Measurements from ENCODE around the gene DMRTA2.

DMRTA2 gene

DNA sequence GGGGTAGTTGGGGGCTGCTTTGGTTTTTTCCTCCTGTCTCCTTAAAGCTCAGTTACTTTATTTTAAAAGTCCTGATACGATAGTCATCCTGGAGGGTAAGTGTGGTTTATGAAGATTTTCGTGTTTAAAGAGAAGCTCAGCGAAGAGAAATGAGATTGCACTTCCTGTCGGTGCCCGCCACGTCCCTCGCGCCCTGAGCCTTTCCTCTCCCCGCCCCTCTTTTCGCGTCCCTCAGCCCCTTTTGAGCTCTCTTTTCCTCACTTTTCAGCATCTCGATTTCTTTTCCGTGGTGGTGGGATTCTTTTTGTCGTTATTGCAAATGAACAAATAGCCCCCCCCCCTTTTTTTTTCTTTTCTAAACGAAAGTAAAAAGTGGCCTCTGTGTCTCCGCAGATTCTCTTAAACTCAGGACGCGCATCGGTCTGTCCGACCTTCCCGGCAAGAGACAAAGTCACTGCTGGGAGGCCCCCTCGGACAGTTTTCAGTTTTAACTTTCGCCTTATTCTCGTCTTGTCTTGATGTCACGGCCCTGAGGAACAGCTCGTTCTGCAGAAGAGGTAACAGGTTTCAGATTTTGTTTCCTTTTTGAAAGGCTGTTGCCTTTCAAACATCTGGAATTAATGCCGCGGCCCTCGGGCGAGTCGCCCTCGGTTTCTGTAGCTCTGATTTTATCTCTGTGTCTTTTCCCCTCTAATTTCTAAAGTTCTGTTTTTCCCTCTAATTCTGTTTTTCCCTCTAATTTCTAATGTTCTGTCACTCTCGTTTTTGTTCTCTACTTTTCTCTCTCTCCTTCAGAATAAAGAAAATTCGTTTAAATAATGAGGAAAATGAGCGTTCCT is 1.0 kb upstream of the DMRTA2 start:
- DNase-seq (ENCODE audit: low spot score) = no peak

GRCh38 chr1:50423670-50424000 is 392 bp upstream of the DMRTA2 start:
- DNase-seq (ENCODE audit: low spot score) = no peak

DNA sequence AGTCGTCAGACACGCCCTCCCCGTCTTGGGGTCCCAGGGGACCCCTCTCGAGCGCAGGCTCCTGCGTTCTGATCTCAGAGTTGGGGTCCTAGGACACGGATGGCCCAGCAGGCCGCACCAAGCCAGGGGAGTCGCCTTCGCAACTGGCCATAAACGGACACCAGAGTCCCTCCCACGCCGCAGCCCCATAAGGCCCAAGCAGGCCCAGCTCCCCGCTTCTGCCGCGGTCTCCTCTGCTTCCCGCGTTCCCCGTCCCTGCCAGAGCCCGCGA is 633 bp downstream of the DMRTA2 start:
- no peak for DNase-seq (ENCODE audit: low spot score)

- no peak for DNase-seq (ENCODE audit: low spot score)
These were observed 1.2 kb downstream of the DMRTA2 start for GRCh38 chr1:50421768-50422674.

DNA sequence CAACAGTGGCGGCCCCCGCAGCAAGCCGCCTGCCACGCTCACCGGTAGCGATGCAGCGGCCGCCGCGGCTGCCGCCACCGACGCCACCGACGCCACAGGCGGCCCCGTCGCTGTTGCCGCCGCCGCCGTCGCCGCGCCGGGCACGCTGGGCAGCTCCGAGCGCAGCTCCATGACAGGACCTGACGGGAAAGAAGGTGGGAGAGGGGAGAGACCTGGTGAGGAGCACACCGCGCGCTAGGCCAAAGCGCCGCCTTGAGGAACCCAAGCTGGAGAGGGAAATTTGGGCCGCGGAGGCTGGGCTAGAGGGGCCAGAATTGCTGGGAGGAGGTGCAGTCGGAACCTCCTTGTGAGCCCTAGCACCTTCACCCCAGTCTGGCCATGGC is 1.9 kb downstream of the DMRTA2 start:
- no peak for DNase-seq (ENCODE audit: low spot score)

GRCh38 chr1:50420689-50421365 is 2.4 kb downstream of the DMRTA2 start:
- no peak for DNase-seq (ENCODE audit: low spot score)

GRCh38 chr1:50419907-50420677 is 3.2 kb downstream of the DMRTA2 start:
- no peak for DNase-seq (ENCODE audit: low spot score)

DNA sequence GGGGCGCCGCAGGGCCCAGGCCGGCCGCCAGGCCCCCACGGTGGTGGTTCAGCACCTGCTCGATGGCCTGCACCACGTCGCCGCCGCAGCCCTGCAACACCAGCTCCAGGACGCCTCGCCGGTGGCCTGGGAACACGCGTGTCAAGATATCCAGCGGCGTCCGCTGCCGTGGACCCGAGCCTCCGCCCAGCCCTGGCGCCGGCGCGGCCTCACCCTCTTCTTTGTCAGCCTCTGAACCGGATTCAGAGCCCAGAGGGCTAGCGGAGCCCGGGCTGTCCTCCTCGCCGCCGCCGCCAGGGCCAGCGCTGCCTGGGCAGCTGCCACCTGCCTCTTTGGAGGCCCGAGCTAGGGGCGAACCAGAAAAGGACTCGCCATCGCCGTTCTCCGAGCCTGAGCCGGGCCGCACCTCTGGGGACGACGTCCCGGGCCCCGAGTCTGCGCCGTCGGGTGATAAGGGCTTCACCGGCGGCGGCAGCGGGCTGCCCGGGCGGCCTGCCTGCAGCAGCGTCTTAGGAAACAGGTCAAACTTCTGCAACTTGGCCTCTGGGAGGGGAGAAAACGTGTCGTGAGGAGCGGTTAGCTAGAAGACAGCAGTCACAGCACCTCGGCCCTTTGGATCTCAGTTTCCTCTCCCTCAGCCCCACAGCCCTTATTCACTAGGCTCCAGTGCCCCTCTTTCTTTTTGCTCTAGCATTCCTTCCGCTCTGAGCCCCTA is 3.9 kb downstream of the DMRTA2 start:
- no peak for DNase-seq (ENCODE audit: low spot score)

- no peak for DNase-seq (ENCODE audit: low spot score)
These were observed 4.6 kb downstream of the DMRTA2 start for GRCh38 chr1:50418600-50419109.

GRCh38 chr1:50417946-50418599 is 5.2 kb downstream of the DMRTA2 start:
- DNase-seq (ENCODE audit: low spot score) = no peak

GRCh38 chr1:50417507-50417906 is 5.7 kb downstream of the DMRTA2 start:
- DNase-seq (ENCODE audit: low spot score) = no peak

DNA sequence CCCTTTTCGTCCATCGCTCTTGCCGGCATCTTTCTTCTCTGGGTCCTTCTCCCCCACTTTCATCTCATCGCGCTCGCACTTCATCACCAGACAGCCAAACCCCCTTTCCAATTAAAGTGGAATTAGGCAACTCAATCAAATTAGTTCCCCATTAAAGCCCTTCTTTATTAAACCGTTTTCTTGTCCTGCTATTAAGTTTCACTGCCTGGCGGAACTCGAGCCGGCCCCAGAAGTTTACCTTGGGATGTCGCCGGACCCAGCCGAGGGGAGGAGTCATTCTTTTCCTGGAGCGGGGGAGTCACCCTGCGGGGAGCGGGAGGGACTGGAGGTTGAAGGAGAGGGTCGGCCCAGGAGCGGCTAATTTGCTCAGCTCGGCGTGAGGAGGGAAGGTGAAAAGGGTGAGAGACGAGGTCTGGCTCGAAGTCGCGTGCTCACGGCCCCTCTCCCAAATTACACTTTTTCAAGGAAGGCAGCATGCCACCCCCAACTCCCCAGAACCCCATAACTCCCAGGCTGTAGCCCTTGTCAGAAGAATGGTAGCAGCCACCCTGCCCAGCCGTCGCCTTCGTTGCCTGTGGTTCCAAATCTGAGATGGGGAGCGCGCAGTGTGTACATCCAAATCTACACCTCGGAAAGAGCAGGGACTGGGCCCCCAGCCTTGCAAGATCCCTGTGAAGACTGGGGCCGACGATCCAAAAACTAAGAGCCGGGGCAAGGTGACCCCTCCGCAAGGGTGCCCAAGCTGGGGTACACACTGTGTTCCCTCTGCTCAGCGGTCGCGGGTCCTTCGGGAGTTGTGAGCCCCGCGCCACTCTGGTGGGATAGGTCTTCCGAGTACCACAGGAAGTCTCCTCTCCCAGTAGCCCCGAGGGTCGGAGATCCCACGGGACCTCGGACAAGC is 6.4 kb downstream of the DMRTA2 start:
- DNase-seq (ENCODE audit: low spot score) = no peak

GRCh38 chr1:50416150-50416527 is 7.1 kb downstream of the DMRTA2 start:
- no peak for DNase-seq (ENCODE audit: low spot score)

- DNase-seq (ENCODE audit: low spot score) = no peak
These were observed 7.8 kb downstream of the DMRTA2 start for GRCh38 chr1:50415235-50416149.

DNA sequence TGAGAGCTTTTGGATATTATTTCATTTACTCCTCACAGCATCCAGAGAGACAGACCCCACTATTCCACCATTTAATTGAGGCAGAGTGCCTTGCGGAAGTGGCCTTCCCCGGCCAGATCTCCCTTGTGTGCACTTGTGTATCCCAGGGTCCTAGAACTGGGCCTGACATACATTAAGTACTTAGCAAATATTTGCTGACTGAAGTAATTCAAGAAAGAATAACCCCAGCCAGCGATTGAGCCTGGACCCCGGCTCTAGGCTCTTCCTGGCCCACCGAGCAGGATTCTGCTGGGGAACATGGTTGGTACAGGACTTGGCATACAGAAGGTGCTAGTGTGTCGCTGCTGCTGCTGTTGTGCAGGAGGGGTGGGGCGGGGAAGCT is 8.4 kb downstream of the DMRTA2 start:
- DNase-seq (ENCODE audit: low spot score) = no peak

- DNase-seq (ENCODE audit: low spot score) = no peak
These were observed 10.3 kb downstream of the DMRTA2 start for GRCh38 chr1:50412813-50413476.

DNA sequence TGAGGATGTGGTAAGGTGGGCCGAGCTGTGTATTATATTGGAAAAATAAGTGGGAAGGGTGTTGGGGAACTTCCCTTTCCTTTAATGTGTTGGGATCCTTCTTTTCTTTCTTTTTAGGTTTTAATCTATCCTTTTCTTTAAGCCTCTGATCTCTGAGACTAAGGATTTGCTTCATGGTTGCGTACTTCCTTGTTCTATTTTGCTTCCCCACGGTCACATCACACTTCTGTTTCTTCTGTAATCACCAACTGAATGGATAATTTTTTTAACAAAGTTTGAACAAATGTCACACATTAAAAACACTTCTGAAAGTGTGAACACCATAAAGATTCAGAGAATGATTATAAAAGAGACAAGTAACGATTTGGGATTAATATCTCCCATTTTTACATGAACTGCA is 17.4 kb downstream of the DMRTA2 start:
- no peak for DNase-seq (ENCODE audit: low spot score)

DNA sequence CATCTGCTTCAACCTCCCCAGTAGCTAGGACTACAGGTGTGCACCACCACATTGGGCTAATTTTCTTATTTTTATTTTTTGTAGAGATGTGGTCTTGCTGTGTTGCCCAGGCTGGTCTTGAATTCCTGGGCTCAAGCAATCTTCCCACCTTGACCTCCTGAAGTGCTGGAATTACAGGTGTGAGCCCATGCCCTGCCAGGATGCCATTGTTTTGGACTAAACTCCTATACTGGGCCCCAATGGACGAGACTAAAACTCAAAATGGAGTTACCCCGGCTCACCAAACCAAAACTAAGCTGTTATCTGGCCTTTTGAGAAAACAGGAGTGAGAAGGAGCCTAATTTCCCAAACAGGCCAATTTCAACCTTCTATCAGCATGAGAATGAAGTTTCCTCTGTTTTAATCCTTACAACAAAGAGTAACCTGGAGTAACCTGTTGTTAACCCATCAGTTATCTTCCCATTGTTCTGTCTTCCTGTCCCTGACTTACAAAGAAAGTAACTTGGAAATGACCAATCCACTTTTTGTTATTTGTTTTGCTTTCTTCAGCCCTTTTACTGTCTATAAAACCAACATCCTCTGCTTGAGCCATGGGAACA is 29.6 kb downstream of the DMRTA2 start:
- DNase-seq (ENCODE audit: low spot score) = no peak

All from CD4-positive, alpha-beta T cell treated with Interleukin-6 at 100 ng/mL for 8 hours (primary cell).